Activated CD8-positive, alpha-beta memory T cell treated with anti-CD3 and anti-CD28 coated beads for 36 hours (primary cell): ENCODE results near the gene SERTAD2. TPM values are rescaled to one million over a fixed set of nuclear protein-coding genes. Genes with fewer than 3 reads are reported as not detected.

ENCODE experiments used
- CTCF ChIA-PET: fragments of 350-600 bp; sonication (Branson Sonifier 250); formaldehyde crosslinking; loops from one replicate; lab custom pipeline; 2021; ENCODE audit warnings: antibody characterized with exemption; lab: Charles Lee
- POLR2A ChIA-PET: fragments of 350-600 bp; sonication (Branson Sonifier 250); formaldehyde crosslinking; loops from one replicate; lab custom pipeline; 2021; ENCODE audit warnings: antibody characterized with exemption; lab: Charles Lee
- total RNA-seq, 2 experiments: library from RNA; stranded (reverse); gene quantifications; one replicate each; pipeline ENCODE4 v1.2.3, GENCODE V29; 2021

The SERTAD2 gene
- total RNA-seq, 2 experiments from 2014 or later, result 21.7 to 22.7 TPM

GRCh38 chr2:64625299-64626145 is 28.2 kb downstream of the SERTAD2 start:
- CTCF ChIA-PET, result interaction anchor here (0.8 kb wide), 1 partner anchor 296 kb away, joined by 3 read pairs; no protein-coding TSS in a partner anchor
- POLR2A ChIA-PET, result no interaction called here

GRCh38 chr2:64624862-64625261 is 28.9 kb downstream of the SERTAD2 start:
- POLR2A ChIA-PET, result no interaction called here
- CTCF ChIA-PET, result interaction anchor here (0.9 kb wide), 1 partner anchor 39 kb away, joined by 3 read pairs; no protein-coding TSS in a partner anchor

- CTCF ChIA-PET, result interaction anchor here (0.9 kb wide), 1 partner anchor 38 kb away, joined by 3 read pairs; no protein-coding TSS in a partner anchor
- POLR2A ChIA-PET, result no interaction called here
Measured at GRCh38 chr2:64624108-64624610, 29.6 kb downstream of the SERTAD2 start.

GRCh38 chr2:64623242-64623850 is 30.4 kb downstream of the SERTAD2 start:
- ChIA-PET CTCF (no interaction called here), POLR2A (no interaction called here)

GRCh38 chr2:64622443-64623241 is 31.1 kb downstream of the SERTAD2 start:
- CTCF ChIA-PET, result no interaction called here

GRCh38 chr2:64620661-64621060 is 33.1 kb downstream of the SERTAD2 start:
- POLR2A ChIA-PET, result no interaction called here
- CTCF ChIA-PET, result no interaction called here

More at GRCh38 chr2:64622443-64623241, 31.1 kb downstream of the SERTAD2 start:
- POLR2A ChIA-PET, result no interaction called here

- ChIA-PET POLR2A (interaction anchor here (0.7 to 1.7 kb wide), 2 partner anchors 23 to 95 kb away, joined by 3 to 5 read pairs; no protein-coding TSS in a partner anchor), CTCF (interaction anchor here (0.6 to 1.6 kb wide), 2 partner anchors 11 to 27 kb away, joined by 3 to 4 read pairs; no protein-coding TSS in a partner anchor)
Measured at GRCh38 chr2:64617631-64618151, 36.0 kb downstream of the SERTAD2 start.

- ChIA-PET POLR2A (no interaction called here), CTCF (interaction anchor here (0.7 to 1.4 kb wide), 3 partner anchors 10 to 257 kb away, joined by 3 read pairs; no protein-coding TSS in a partner anchor)
Measured at GRCh38 chr2:64615844-64616536, 37.7 kb downstream of the SERTAD2 start.

- ChIA-PET POLR2A (no interaction called here), CTCF (interaction anchor here (0.7 to 1.4 kb wide), 3 partner anchors 9 to 257 kb away, joined by 3 read pairs; no protein-coding TSS in a partner anchor)
Measured at GRCh38 chr2:64615192-64615763, 38.4 kb downstream of the SERTAD2 start.

GRCh38 chr2:64613276-64613675 is 40.4 kb downstream of the SERTAD2 start:
- POLR2A ChIA-PET, result no interaction called here
- CTCF ChIA-PET, result no interaction called here

GRCh38 chr2:64612575-64613195 is 41.0 kb downstream of the SERTAD2 start:
- ChIA-PET POLR2A (no interaction called here), CTCF (interaction anchor here (0.6 kb wide), 1 partner anchor 280 kb away, joined by 4 read pairs; no protein-coding TSS in a partner anchor)

GRCh38 chr2:64610316-64610855 is 43.3 kb downstream of the SERTAD2 start:
- ChIA-PET CTCF (interaction anchor here (1.0 to 2.2 kb wide), 3 partner anchors 8 to 33 kb away, joined by 3 to 8 read pairs (median 5); no protein-coding TSS in a partner anchor), POLR2A (no interaction called here)

- CTCF ChIA-PET, result interaction anchor here (0.7 to 2.2 kb wide), 6 partner anchors 9 to 87 kb away, joined by 3 to 8 read pairs (median 4); no protein-coding TSS in a partner anchor
- POLR2A ChIA-PET, result interaction anchor here (0.6 to 4.0 kb wide), 2 partner anchors 44 to 68 kb away, joined by 3 to 23 read pairs; partner anchors contain the start of gene SERTAD2
Measured at GRCh38 chr2:64609942-64610281, 43.8 kb downstream of the SERTAD2 start.

- CTCF ChIA-PET, result interaction anchor here (0.5 to 3.2 kb wide), 12 partner anchors 9 to 593 kb away, joined by 3 to 14 read pairs (median 4); partner anchors contain the start of gene SERTAD2
- POLR2A ChIA-PET, result interaction anchor here (0.6 to 4.0 kb wide), 2 partner anchors 44 to 69 kb away, joined by 3 to 23 read pairs; partner anchors contain the start of gene SERTAD2
Measured at GRCh38 chr2:64609227-64609941, 44.3 kb downstream of the SERTAD2 start.

- CTCF ChIA-PET, result interaction anchor here (0.5 to 3.2 kb wide), 12 partner anchors 10 to 592 kb away, joined by 3 to 14 read pairs (median 4); partner anchors contain the start of gene SERTAD2
- POLR2A ChIA-PET, result interaction anchor here (0.6 to 4.0 kb wide), 2 partner anchors 45 to 68 kb away, joined by 5 to 23 read pairs; partner anchors contain the start of gene SERTAD2
Measured at GRCh38 chr2:64608867-64609226, 44.9 kb downstream of the SERTAD2 start.
